HEK293 (cell line): ENCODE data around the gene EML1.
A peak's percentile ranks its signal among the peaks of the same experiment; 100 is the strongest.

Experiments
- CTCF ChIA-PET: fragments of 350-600 bp; formaldehyde crosslinking; extraction: SDS; loops from one replicate; lab custom pipeline; 2021; ENCODE audit warnings: antibody characterized with exemption; lab: Yijun Ruan, JAX
- POLR2A ChIA-PET: fragments of 300-600 bp; formaldehyde crosslinking; extraction: SDS; loops from one replicate; lab custom pipeline; 2020; ENCODE audit warnings: antibody characterized with exemption, inconsistent platforms; lab: Yijun Ruan, JAX
- H3K27ac ChIP-seq: fragments of 200-500 bp; sonication (Bioruptor generic); 2 replicates; pipeline ENCODE4 v1.5.1; 2014; ENCODE audit warnings: low read depth, low read length, control low read depth, inconsistent platforms; ENCODE audit errors: extremely low read depth
- H3K36me3 ChIP-seq, 2 experiments: fragments of 200-500 bp in 1 of 2; sonication (Bioruptor generic) in 1 of 2; 1 replicate in 1 of 2; 2 replicates in 1 of 2; pipeline ENCODE4 v1.5.1; 2014 to 2017; ENCODE audit warnings: inconsistent platforms in 2 of 2, low read length in 2 of 2; ENCODE audit not compliant: control insufficient read depth in 2 of 2, insufficient read depth in 1 of 2
- H3K4me1 ChIP-seq: fragments of 200-500 bp; sonication (Bioruptor generic); 2 replicates; pipeline ENCODE4 v1.5.1; 2014; ENCODE audit warnings: mild to moderate bottlenecking, low read length, inconsistent platforms; ENCODE audit not compliant: control insufficient read depth, insufficient read depth
- H3K4me3 ChIP-seq: 2 replicates; pipeline ENCODE4 v1.5.1; 2011; ENCODE audit warnings: low read depth, mild to moderate bottlenecking, control low read depth, low read length, moderate library complexity
- H3K9me3 ChIP-seq: fragments of 200-500 bp; sonication (Bioruptor generic); 2 replicates; pipeline ENCODE4 v1.5.1; 2014; ENCODE audit warnings: low read depth, low read length, inconsistent platforms; ENCODE audit not compliant: control insufficient read depth, insufficient read depth
- BCL6B ChIP-seq: fragments of 450-650 bp; formaldehyde crosslinking; IDR thresholded peaks from 2 replicates; pipeline ENCODE4 v1.5.1; 2017; ENCODE audit warnings: missing biosample characterization, missing genetic modification characterization
- EGR2 ChIP-seq: fragments of 450-650 bp; formaldehyde crosslinking; IDR thresholded peaks from 2 replicates; pipeline ENCODE4 v1.5.1; 2016; ENCODE audit warnings: low read depth, missing biosample characterization, missing genetic modification characterization
- GFI1B ChIP-seq: fragments of 450-650 bp; formaldehyde crosslinking; IDR thresholded peaks from 2 replicates; pipeline ENCODE4 v1.5.1; 2016; ENCODE audit warnings: missing biosample characterization, missing genetic modification characterization
- INSM2 ChIP-seq: fragments of 450-650 bp; formaldehyde crosslinking; IDR thresholded peaks from 2 replicates; pipeline ENCODE4 v1.5.1; 2016; ENCODE audit warnings: missing biosample characterization, missing genetic modification characterization
- KLF16 ChIP-seq: fragments of 450-650 bp; formaldehyde crosslinking; IDR thresholded peaks from 2 replicates; pipeline ENCODE4 v1.5.1; 2017; ENCODE audit warnings: missing biosample characterization, missing genetic modification characterization
- KLF8 ChIP-seq: fragments of 450-650 bp; formaldehyde crosslinking; IDR thresholded peaks from 2 replicates; pipeline ENCODE4 v1.5.1; 2016; ENCODE audit warnings: missing biosample characterization, missing genetic modification characterization
- PRDM4 ChIP-seq: fragments of 450-650 bp; formaldehyde crosslinking; IDR thresholded peaks from 2 replicates; pipeline ENCODE4 v1.5.1; 2017; ENCODE audit warnings: missing biosample characterization, missing genetic modification characterization
- PRDM6 ChIP-seq: fragments of 450-650 bp; formaldehyde crosslinking; IDR thresholded peaks from 2 replicates; pipeline ENCODE4 v1.5.1; 2017; ENCODE audit warnings: missing biosample characterization, missing genetic modification characterization
- WT1 ChIP-seq: fragments of 450-650 bp; formaldehyde crosslinking; IDR thresholded peaks from 2 replicates; pipeline ENCODE4 v1.5.1; 2016; ENCODE audit warnings: missing biosample characterization, missing genetic modification characterization
- ZBTB44 ChIP-seq: fragments of 450-650 bp; IDR thresholded peaks from 2 replicates; pipeline ENCODE4 v1.5.1; 2018; ENCODE audit warnings: missing biosample characterization, mild to moderate bottlenecking, missing genetic modification characterization
- ZNF10 ChIP-seq: fragments of 450-650 bp; formaldehyde crosslinking; IDR thresholded peaks from 2 replicates; pipeline ENCODE4 v1.5.1; 2017; ENCODE audit warnings: missing biosample characterization, missing genetic modification characterization
- ZNF140 ChIP-seq: fragments of 450-650 bp; formaldehyde crosslinking; IDR thresholded peaks from 2 replicates; pipeline ENCODE4 v1.5.1; 2016; ENCODE audit warnings: missing biosample characterization, missing genetic modification characterization
- ZNF391 ChIP-seq: fragments of 450-650 bp; formaldehyde crosslinking; IDR thresholded peaks from 2 replicates; pipeline ENCODE4 v1.5.1; 2016; ENCODE audit warnings: low read depth, missing biosample characterization, missing genetic modification characterization, borderline replicate concordance
- ZNF433 ChIP-seq: fragments of 450-650 bp; formaldehyde crosslinking; IDR thresholded peaks from 2 replicates; pipeline ENCODE4 v1.5.1; 2016; ENCODE audit warnings: missing biosample characterization, missing genetic modification characterization, low read depth
- ZNF513 ChIP-seq: fragments of 450-650 bp; IDR thresholded peaks from 2 replicates; pipeline ENCODE4 v1.5.1; 2018; ENCODE audit warnings: missing biosample characterization, missing genetic modification characterization
- ZNF555 ChIP-seq: fragments of 450-650 bp; formaldehyde crosslinking; conservative IDR thresholded peaks from 2 replicates; pipeline ENCODE4 v1.5.1; 2017; ENCODE audit warnings: missing biosample characterization, mild to moderate bottlenecking, missing genetic modification characterization, inconsistent platforms
- ZNF596 ChIP-seq: fragments of 450-650 bp; IDR thresholded peaks from 2 replicates; pipeline ENCODE4 v1.5.0; 2018; ENCODE audit warnings: missing biosample characterization, mild to moderate bottlenecking, missing genetic modification characterization, moderate library complexity
- ZNF629 ChIP-seq: fragments of 450-650 bp; formaldehyde crosslinking; IDR thresholded peaks from 2 replicates; pipeline ENCODE4 v1.5.1; 2017; ENCODE audit warnings: missing biosample characterization, missing genetic modification characterization
- ZNF692 ChIP-seq: fragments of 450-650 bp; formaldehyde crosslinking; IDR thresholded peaks from 2 replicates; pipeline ENCODE4 v1.5.1; 2016; ENCODE audit warnings: missing biosample characterization, missing genetic modification characterization

Gene EML1

GRCh38 chr14:99803803-99804202 lies 10.6 kb downstream of the EML1 start (continued):
- TF ChIP-seq BCL6B (tag by site-specific recombination), result no peak
- TF ChIP-seq INSM2 (tag by site-specific recombination), result no peak
- TF ChIP-seq WT1 (tag by site-specific recombination), result peak; percentile 48; the same call in 1 of the 2 replicates
- 0 out of 2 replicates have a peak, but pooled peaks have one; percentile 39 for TF ChIP-seq GFI1B (tag by site-specific recombination)
- peak; percentile 63 for TF ChIP-seq ZNF629 (tag by site-specific recombination)
- 0 out of 2 replicates have a peak, but pooled peaks have one; percentile 24 for TF ChIP-seq ZNF513 (tag by site-specific recombination)
- TF ChIP-seq ZNF10 (tag by site-specific recombination), result peak; percentile 94
- TF ChIP-seq PRDM6 (tag by site-specific recombination), result peak; percentile 81
- 0 out of 2 replicates have a peak, but pooled peaks have one; percentile 56 for TF ChIP-seq ZBTB44 (tag by site-specific recombination)
- 0 out of 2 replicates have a peak, but pooled peaks have one; percentile 7 for TF ChIP-seq PRDM4 (tag by site-specific recombination)
- TF ChIP-seq, all 188 proteins: peak for 19

- Histone ChIP-seq H3K36me3 (no peaks in the 10 kb centered on the region), H3K9me3 (no peaks in the 10 kb centered on the region), H3K4me1 (peaks cover 32% of the 10 kb centered on the region), H3K27ac (no peak overlapping the region), H3K4me3 (no peak overlapping the region)
- CTCF ChIA-PET, result interaction anchor here (1.2 kb wide), 1 partner anchor 11 kb away, joined by 4 read pairs; no protein-coding TSS in a partner anchor
- POLR2A ChIA-PET, result no interaction called here
- TF ChIP-seq KLF8 (tag by site-specific recombination) (no peak), ZNF513 (tag by site-specific recombination) (no peak), ZNF391 (tag by site-specific recombination) (no peak), KLF16 (tag by site-specific recombination) (no peak), ZNF433 (tag by site-specific recombination) (no peak), EGR2 (tag by site-specific recombination) (0 out of 2 replicates have a peak, but pooled peaks have one; percentile 35), ZNF596 (tag by site-specific recombination) (no peak), ZNF692 (tag by site-specific recombination) (no peak), ZNF140 (tag by site-specific recombination) (no peak), ZNF555 (no peak)
Measured at GRCh38 chr14:99805757-99806439, 12.7 kb downstream of the EML1 start.
